ENCODE results near the gene SIGLECL1.
"Not testable (repeated sequence)": the region's sequence is repeated elsewhere in the genome, so short reads cannot be mapped to it uniquely, and the experiment has no call there.

Gene SIGLECL1

GRCh38 chr19:51250786-51251467, at the start of gene SIGLECL1:
Gene SIGLECL1, plus strand, starts transcription at chr19:51251080. Its CDS starts 12,993 bp downstream, at chr19:51264073.
- H3K4me1 Mint-ChIP-seq (ENCODE audit: low read depth), result peaks cover 37% of the 10 kb centered on the region

GRCh38 chr19:51201712-51202111, 49.2 kb upstream of the SIGLECL1 start:
- peaks cover 7% of the 10 kb centered on the region for H3K27me3 Mint-ChIP-seq (ENCODE audit: low read depth)
- H3K27ac Mint-ChIP-seq, result no peak overlapping the region
- no peak overlapping the region for H3K4me3 Mint-ChIP-seq
- no peaks in the 10 kb centered on the region for H3K36me3 Mint-ChIP-seq (ENCODE audit: low read depth)
- H3K9me3 Mint-ChIP-seq, result no peaks in the 10 kb centered on the region
- H3K4me1 Mint-ChIP-seq (ENCODE audit: low read depth), result no peaks in the 10 kb centered on the region

More at GRCh38 chr19:51250786-51251467, at the start of gene SIGLECL1:
- H3K4me3 Mint-ChIP-seq, result no peak within 1 kb of the TSS
- no peaks in the 10 kb centered on the region for H3K9me3 Mint-ChIP-seq
- peak within 1 kb of the TSS; percentile 41 for H3K27ac Mint-ChIP-seq
- H3K36me3 Mint-ChIP-seq (ENCODE audit: low read depth), result no peaks in the 10 kb centered on the region
- H3K27me3 Mint-ChIP-seq (ENCODE audit: low read depth), result peaks cover 7% of the 10 kb centered on the region

- Mint-ChIP-seq H3K9me3 (no peaks in the 10 kb centered on the region), H3K4me1 (ENCODE audit: low read depth) (peaks cover 4% of the 10 kb centered on the region), H3K27me3 (ENCODE audit: low read depth) (peaks cover 12% of the 10 kb centered on the region), H3K4me3 (no peak overlapping the region), H3K36me3 (ENCODE audit: low read depth) (no peaks in the 10 kb centered on the region), H3K27ac (no peak overlapping the region)
Observed at GRCh38 chr19:51203916-51204315, 47.0 kb upstream of the SIGLECL1 start.

GRCh38 chr19:51204321-51204720, 46.6 kb upstream of the SIGLECL1 start:
- Mint-ChIP-seq H3K27ac (no peak overlapping the region), H3K4me3 (no peak overlapping the region), H3K4me1 (ENCODE audit: low read depth) (peaks cover 4% of the 10 kb centered on the region), H3K36me3 (ENCODE audit: low read depth) (no peaks in the 10 kb centered on the region), H3K27me3 (ENCODE audit: low read depth) (peaks cover 12% of the 10 kb centered on the region), H3K9me3 (no peaks in the 10 kb centered on the region)

GRCh38 chr19:51207747-51208146, 43.1 kb upstream of the SIGLECL1 start:
- peaks cover 22% of the 10 kb centered on the region for H3K27me3 Mint-ChIP-seq (ENCODE audit: low read depth)
- peaks cover 12% of the 10 kb centered on the region for H3K4me1 Mint-ChIP-seq (ENCODE audit: low read depth)
- H3K36me3 Mint-ChIP-seq (ENCODE audit: low read depth), result no peaks in the 10 kb centered on the region
- H3K27ac Mint-ChIP-seq, result no peak overlapping the region
- H3K9me3 Mint-ChIP-seq, result no peaks in the 10 kb centered on the region
- no peak overlapping the region for H3K4me3 Mint-ChIP-seq

GRCh38 chr19:51210191-51210784, 40.6 kb upstream of the SIGLECL1 start:
- Mint-ChIP-seq H3K27ac (no peak overlapping the region), H3K9me3 (no peaks in the 10 kb centered on the region), H3K4me1 (ENCODE audit: low read depth) (peaks cover 12% of the 10 kb centered on the region), H3K4me3 (no peak overlapping the region), H3K36me3 (ENCODE audit: low read depth) (no peaks in the 10 kb centered on the region), H3K27me3 (ENCODE audit: low read depth) (peaks cover 22% of the 10 kb centered on the region)

GRCh38 chr19:51210874-51211361, 40.0 kb upstream of the SIGLECL1 start:
- not testable (repeated sequence) for H3K36me3 Mint-ChIP-seq (ENCODE audit: low read depth); H3K27ac Mint-ChIP-seq; H3K4me3 Mint-ChIP-seq

GRCh38 chr19:51211833-51212232, 39.0 kb upstream of the SIGLECL1 start:
- Mint-ChIP-seq H3K27ac (no peak overlapping the region), H3K36me3 (ENCODE audit: low read depth) (no peaks in the 10 kb centered on the region), H3K4me3 (no peak overlapping the region), H3K9me3 (no peaks in the 10 kb centered on the region), H3K4me1 (ENCODE audit: low read depth) (peaks cover 12% of the 10 kb centered on the region), H3K27me3 (ENCODE audit: low read depth) (peaks cover 15% of the 10 kb centered on the region)

More at GRCh38 chr19:51210874-51211361, 40.0 kb upstream of the SIGLECL1 start:
- Mint-ChIP-seq H3K4me1 (ENCODE audit: low read depth) (peaks cover 12% of the 10 kb centered on the region), H3K27me3 (ENCODE audit: low read depth) (peaks cover 16% of the 10 kb centered on the region)
- not testable (repeated sequence) for H3K9me3 Mint-ChIP-seq

- Mint-ChIP-seq H3K27me3 (ENCODE audit: low read depth) (peaks cover 28% of the 10 kb centered on the region), H3K4me1 (ENCODE audit: low read depth) (peaks cover 8% of the 10 kb centered on the region), H3K36me3 (ENCODE audit: low read depth) (no peaks in the 10 kb centered on the region)
Observed at GRCh38 chr19:51219307-51219706, 31.6 kb upstream of the SIGLECL1 start.

GRCh38 chr19:51219971-51220370, 30.9 kb upstream of the SIGLECL1 start:
- H3K4me1 Mint-ChIP-seq (ENCODE audit: low read depth), result peaks cover 10% of the 10 kb centered on the region
- peaks cover 28% of the 10 kb centered on the region for H3K27me3 Mint-ChIP-seq (ENCODE audit: low read depth)
- H3K36me3 Mint-ChIP-seq (ENCODE audit: low read depth), result no peaks in the 10 kb centered on the region
- no peak overlapping the region for H3K27ac Mint-ChIP-seq
- H3K4me3 Mint-ChIP-seq, result no peak overlapping the region
- no peaks in the 10 kb centered on the region for H3K9me3 Mint-ChIP-seq

More at GRCh38 chr19:51219307-51219706, 31.6 kb upstream of the SIGLECL1 start:
- H3K4me3 Mint-ChIP-seq, result no peak overlapping the region
- H3K9me3 Mint-ChIP-seq, result no peaks in the 10 kb centered on the region
- no peak overlapping the region for H3K27ac Mint-ChIP-seq

GRCh38 chr19:51220996-51221395, 29.9 kb upstream of the SIGLECL1 start:
- H3K9me3 Mint-ChIP-seq, result no peaks in the 10 kb centered on the region
- peaks cover 3% of the 10 kb centered on the region for H3K36me3 Mint-ChIP-seq (ENCODE audit: low read depth)
- H3K27ac Mint-ChIP-seq, result no peak overlapping the region
- H3K4me3 Mint-ChIP-seq, result no peak overlapping the region
- H3K4me1 Mint-ChIP-seq (ENCODE audit: low read depth), result peaks cover 15% of the 10 kb centered on the region
- H3K27me3 Mint-ChIP-seq (ENCODE audit: low read depth), result peaks cover 28% of the 10 kb centered on the region

- Mint-ChIP-seq H3K9me3 (no peaks in the 10 kb centered on the region), H3K4me1 (ENCODE audit: low read depth) (peaks cover 19% of the 10 kb centered on the region), H3K4me3 (peak overlapping the region; percentile 57), H3K27ac (peak overlapping the region; percentile 23), H3K27me3 (ENCODE audit: low read depth) (peaks cover 44% of the 10 kb centered on the region), H3K36me3 (ENCODE audit: low read depth) (peaks cover 3% of the 10 kb centered on the region)
Observed at GRCh38 chr19:51224163-51224641, 26.7 kb upstream of the SIGLECL1 start.

- H3K4me1 Mint-ChIP-seq (ENCODE audit: low read depth), result peaks cover 19% of the 10 kb centered on the region
- H3K9me3 Mint-ChIP-seq; H3K36me3 Mint-ChIP-seq (ENCODE audit: low read depth): not testable (repeated sequence)
- H3K4me3 Mint-ChIP-seq, result peak within 1 kb of the TSS; percentile 63
- peak within 1 kb of the TSS; percentile 69 for H3K27ac Mint-ChIP-seq
- H3K27me3 Mint-ChIP-seq (ENCODE audit: low read depth), result peaks cover 42% of the 10 kb centered on the region
Observed at GRCh38 chr19:51224898-51225393, 25.9 kb upstream of the SIGLECL1 start, which contains the start of gene CD33. Gene CD33, plus strand, starts transcription at chr19:51225080. Its CDS starts 39 bp downstream, at chr19:51225119.

- peaks cover 3% of the 10 kb centered on the region for H3K36me3 Mint-ChIP-seq (ENCODE audit: low read depth)
- no peaks in the 10 kb centered on the region for H3K9me3 Mint-ChIP-seq
- H3K27me3 Mint-ChIP-seq (ENCODE audit: low read depth), result peaks cover 44% of the 10 kb centered on the region
- peak overlapping the region; percentile 63 for H3K4me3 Mint-ChIP-seq
- H3K27ac Mint-ChIP-seq, result no peak overlapping the region
- peaks cover 19% of the 10 kb centered on the region for H3K4me1 Mint-ChIP-seq (ENCODE audit: low read depth)
Observed at GRCh38 chr19:51226067-51226466, 24.8 kb upstream of the SIGLECL1 start.

- no peaks in the 10 kb centered on the region for H3K9me3 Mint-ChIP-seq
- H3K27me3 Mint-ChIP-seq (ENCODE audit: low read depth), result peaks cover 52% of the 10 kb centered on the region
- no peak overlapping the region for H3K4me3 Mint-ChIP-seq
- H3K36me3 Mint-ChIP-seq (ENCODE audit: low read depth), result peaks cover 5% of the 10 kb centered on the region
- H3K4me1 Mint-ChIP-seq (ENCODE audit: low read depth), result peaks cover 19% of the 10 kb centered on the region
- H3K27ac Mint-ChIP-seq, result no peak overlapping the region
Observed at GRCh38 chr19:51227326-51227725, 23.6 kb upstream of the SIGLECL1 start.
